HG03378 (cell line): ENCODE measurements around the gene HACE1.
"Not testable (repeated sequence)": the region's sequence is repeated elsewhere in the genome, so short reads cannot be mapped to it uniquely, and the experiment has no call there.

ENCODE experiments used
- ATAC-seq: cut with Tn5 transposase; IDR thresholded peaks from one replicate; pipeline ENCODE4 v1.9.1; 2021; ENCODE audit warnings: mild to moderate bottlenecking, moderate library complexity; ENCODE audit not compliant: unreplicated experiment

The HACE1 gene, protein sequence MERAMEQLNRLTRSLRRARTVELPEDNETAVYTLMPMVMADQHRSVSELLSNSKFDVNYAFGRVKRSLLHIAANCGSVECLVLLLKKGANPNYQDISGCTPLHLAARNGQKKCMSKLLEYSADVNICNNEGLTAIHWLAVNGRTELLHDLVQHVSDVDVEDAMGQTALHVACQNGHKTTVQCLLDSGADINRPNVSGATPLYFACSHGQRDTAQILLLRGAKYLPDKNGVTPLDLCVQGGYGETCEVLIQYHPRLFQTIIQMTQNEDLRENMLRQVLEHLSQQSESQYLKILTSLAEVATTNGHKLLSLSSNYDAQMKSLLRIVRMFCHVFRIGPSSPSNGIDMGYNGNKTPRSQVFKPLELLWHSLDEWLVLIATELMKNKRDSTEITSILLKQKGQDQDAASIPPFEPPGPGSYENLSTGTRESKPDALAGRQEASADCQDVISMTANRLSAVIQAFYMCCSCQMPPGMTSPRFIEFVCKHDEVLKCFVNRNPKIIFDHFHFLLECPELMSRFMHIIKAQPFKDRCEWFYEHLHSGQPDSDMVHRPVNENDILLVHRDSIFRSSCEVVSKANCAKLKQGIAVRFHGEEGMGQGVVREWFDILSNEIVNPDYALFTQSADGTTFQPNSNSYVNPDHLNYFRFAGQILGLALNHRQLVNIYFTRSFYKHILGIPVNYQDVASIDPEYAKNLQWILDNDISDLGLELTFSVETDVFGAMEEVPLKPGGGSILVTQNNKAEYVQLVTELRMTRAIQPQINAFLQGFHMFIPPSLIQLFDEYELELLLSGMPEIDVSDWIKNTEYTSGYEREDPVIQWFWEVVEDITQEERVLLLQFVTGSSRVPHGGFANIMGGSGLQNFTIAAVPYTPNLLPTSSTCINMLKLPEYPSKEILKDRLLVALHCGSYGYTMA

GRCh38 chr6:104859225-104860146, at the start of gene HACE1:
HACE1 (minus strand) TSS chr6:104859919; CDS start chr6:104859642, 277 bp downstream.
- peak; percentile 96 for ATAC-seq

GRCh38 chr6:104908888-104909525, 49.3 kb upstream of the HACE1 start:
- no peak for ATAC-seq

GRCh38 chr6:104908031-104908887, 48.5 kb upstream of the HACE1 start:
- ATAC-seq: no peak

DNA sequence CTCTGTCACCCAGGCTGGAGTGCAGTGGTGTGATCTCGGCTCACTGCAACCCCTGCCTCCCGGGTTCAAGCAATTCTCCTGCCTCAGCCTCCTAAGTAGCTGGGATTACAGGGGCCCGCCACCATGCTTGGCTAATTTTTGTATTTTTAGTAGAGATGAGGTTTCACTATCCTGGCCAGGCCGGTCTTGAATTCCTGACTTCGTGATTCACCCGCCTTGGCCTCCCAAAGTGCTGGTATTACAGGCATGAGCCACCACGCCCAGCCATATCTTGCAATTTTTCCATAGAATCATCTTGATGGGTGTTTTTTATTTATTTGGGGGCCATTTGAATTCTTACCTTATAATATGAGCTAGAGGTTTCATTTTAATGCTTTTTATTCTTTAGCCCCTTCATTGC, 39.2 kb upstream of the HACE1 start:
- ATAC-seq: not testable (repeated sequence)

DNA sequence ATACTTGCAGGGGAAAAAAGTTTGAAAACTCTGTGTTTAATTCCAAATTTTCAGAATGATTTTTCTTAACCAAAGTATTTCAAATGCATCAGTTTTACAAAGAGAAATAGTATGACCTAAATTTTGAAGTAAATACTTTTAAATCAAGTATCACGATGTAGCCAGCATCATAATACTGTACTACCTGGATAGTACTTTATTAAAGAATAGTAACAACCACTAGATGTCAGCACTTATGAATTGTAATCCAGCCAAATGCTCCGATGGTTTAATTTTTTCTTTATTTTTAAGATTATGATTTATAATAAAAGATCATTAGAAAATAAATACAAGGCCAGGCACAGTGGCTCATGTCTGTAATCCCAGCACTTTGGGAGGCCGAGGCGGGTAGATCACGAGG, 37.2 kb upstream of the HACE1 start:
- no peak for ATAC-seq

DNA sequence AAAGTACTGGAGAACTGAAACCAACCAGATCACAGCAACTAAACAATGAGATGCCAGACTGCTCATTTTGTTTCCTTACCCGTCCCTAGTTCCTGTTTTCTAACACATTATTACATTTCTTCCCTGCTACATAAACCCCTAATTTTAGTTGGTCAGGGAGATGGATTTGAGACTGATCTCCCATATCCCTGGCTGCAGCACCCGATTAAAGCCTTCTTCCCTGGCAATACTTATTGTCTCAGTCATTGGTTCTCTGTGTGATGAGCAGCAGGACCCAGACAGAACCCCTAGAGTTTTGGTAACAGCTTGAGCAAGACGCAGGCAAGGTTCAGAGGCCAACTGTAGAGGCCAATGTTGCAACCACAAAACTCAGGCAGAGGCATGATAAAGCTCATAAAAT, 28.3 kb upstream of the HACE1 start:
- ATAC-seq: no peak

GRCh38 chr6:104887350-104887749, 27.6 kb upstream of the HACE1 start:
- ATAC-seq: no peak

DNA sequence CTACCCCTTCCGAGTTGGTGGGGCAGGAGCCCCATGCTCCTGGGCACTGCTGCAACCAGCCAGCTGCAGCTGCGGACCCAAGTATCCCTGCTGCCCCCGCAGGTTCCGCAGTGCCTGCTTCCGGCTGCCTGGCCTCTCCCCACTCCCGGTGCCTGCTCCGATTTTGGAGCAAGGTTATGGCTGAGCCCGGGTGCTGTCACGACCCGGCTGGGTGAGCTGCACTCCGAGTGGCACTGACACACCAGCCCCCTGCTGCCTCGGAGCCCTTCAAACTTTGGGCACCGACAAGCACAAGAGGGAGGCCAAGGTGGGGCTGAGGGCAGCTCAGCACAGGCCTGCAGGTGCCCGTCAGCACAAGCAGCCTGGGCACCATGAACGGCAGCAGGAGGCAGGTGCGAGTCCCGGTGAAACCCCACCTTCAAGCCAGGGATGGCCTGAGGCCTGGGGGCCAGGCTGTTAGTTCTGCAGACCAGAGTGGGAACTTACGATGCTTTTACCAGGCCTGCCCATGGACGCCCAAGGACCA, 25.9 kb upstream of the HACE1 start:
- no peak for ATAC-seq

GRCh38 chr6:104884867-104885517, 25.3 kb upstream of the HACE1 start:
- ATAC-seq: no peak

GRCh38 chr6:104881964-104882668, 22.4 kb upstream of the HACE1 start:
- no peak for ATAC-seq

DNA sequence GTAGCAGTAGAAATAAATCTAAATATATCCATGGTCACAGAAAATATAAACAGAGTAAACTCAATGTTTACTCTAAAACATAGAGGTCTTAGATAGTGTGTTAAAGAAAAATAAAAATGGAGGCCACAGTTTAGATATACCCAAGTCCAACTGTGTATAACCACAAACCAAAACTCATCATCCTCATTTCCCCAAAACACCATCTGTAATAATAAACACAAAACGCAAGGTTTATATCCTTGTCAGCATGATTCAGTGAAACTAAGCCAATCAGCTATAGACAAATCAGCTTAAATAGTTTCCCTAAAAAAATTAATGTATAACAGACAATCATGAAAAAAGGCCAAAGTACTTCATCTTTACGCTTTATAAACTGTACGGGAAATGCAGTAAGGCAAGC, 2.7 kb upstream of the HACE1 start:
- no peak for ATAC-seq

- ATAC-seq: no peak
Measured at GRCh38 chr6:104860221-104860620, 502 bp upstream of the HACE1 start.

DNA sequence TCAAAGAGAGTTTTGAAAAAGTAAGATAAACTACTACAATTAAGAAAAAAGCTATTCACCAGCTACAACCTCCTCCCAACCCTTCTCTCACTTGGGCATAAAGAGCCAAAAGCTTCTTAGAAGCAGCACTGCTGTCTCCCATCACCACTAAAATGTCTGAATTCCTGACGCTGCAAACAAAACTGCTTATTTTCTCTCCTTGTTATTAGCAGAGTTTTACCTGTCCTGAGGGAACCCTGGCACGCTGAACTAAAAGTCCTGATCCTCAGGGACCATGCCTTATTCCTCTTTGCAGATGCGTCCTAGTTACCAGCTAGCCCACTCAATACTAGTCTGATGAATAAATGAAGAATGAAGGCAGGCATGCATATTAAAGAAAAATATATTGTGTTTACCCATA, 1.1 kb downstream of the HACE1 start:
- no peak for ATAC-seq

- no peak for ATAC-seq
Measured at GRCh38 chr6:104855507-104855906, 4.2 kb downstream of the HACE1 start.

DNA sequence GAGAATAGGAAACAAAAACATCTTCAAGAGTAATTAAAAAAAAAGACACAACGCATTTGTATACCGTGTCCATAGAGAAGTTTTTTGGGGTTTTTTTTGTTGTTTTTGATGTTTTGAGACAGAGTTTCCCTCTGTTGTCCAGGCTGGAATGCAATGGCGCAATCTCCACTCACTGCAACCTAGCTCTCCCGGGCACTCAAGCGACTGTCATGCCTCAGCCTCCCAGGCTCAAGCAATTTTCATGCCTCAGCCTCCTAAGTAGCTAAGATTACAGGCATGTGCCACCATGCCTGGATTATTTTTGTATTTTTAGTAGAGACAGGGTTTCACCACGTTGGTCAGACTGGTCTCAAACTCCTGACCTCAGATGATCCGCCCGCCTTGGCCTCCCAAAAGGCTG, 12.0 kb downstream of the HACE1 start:
- ATAC-seq: not testable (repeated sequence)

GRCh38 chr6:104843229-104843628, 16.5 kb downstream of the HACE1 start:
- ATAC-seq: no peak

GRCh38 chr6:104837158-104837557, 22.6 kb downstream of the HACE1 start:
- ATAC-seq: no peak

GRCh38 chr6:104836479-104837020, 23.2 kb downstream of the HACE1 start:
- ATAC-seq: not testable (repeated sequence)
